Limb (tissue), 2 donors: ENCODE data around the gene BIK.

Experiments used
- DNase-seq, 2 donors: peaks; one replicate each; pipeline ENCODE4 v3.0.0-alpha.2; 2016; ENCODE audit errors: extremely low spot score in 2 of 2

BIK gene, protein sequence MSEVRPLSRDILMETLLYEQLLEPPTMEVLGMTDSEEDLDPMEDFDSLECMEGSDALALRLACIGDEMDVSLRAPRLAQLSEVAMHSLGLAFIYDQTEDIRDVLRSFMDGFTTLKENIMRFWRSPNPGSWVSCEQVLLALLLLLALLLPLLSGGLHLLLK

DNA sequence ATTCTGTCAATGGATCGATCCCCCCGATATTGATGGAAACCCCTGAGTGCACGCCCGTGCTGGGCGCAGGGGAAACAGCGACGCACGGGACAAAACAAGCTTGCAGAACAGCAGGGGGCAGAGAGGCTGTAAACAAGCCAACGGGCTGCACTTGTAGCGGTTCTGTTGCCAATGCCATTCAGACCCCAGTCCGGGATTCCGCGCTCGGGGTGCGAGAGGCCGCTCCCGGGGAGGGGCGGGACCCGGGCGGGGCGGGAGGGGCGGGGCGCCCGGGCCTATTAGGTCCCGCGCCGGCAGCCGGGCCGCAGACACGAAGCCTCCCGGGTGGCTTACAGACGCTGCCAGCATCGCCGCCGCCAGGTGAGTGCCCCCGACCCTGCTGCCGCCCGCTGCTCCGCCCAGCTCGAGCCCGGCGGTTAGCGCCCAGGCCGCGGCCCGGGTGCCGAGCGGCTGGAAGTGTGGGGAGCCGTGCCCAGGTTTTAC, at the start of gene BIK:
Gene BIK, plus strand, starts transcription at position 307 of the 483 bp plus-strand sequence. CDS start 13,273 bp downstream, outside the sequence.
- DNase-seq, result peak; percentile 24 to 69

GRCh38 chr22:43066134-43066533, 44.4 kb upstream of the BIK start:
- DNase-seq, result no peak

DNA sequence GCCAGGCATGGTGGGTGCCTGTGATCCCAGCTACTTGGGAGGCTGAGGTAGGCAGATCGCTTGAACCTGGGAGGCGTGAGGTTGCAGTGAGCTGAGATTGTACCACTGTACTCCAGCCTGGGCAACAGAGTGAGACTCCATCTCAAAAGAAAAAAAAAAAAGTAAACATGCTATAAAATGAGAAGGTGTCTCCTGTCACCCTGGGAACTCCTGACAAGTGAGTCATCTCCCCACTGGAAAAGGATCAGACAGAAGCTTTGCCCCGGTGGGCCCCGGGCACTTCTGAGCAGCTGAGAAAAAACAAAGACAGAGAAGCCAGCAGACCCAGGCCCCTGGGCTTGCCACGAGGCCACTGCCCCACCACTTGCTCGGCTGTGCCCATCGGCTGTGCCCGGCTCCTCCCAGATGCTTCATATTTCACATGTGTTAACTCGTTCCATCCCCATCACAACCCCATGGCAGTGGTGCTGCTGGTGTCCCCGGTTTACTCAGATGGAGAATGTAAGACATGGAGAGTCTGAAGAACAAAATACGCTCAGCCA, 43.6 kb upstream of the BIK start:
- DNase-seq, result no peak

- DNase-seq, result no peak
These were observed 33.3 kb upstream of the BIK start for GRCh38 chr22:43077121-43077877.

GRCh38 chr22:43078522-43078921, 32.0 kb upstream of the BIK start:
- DNase-seq, result no peak

- DNase-seq, result no peak
These were observed 30.8 kb upstream of the BIK start for GRCh38 chr22:43079742-43080141.

DNA sequence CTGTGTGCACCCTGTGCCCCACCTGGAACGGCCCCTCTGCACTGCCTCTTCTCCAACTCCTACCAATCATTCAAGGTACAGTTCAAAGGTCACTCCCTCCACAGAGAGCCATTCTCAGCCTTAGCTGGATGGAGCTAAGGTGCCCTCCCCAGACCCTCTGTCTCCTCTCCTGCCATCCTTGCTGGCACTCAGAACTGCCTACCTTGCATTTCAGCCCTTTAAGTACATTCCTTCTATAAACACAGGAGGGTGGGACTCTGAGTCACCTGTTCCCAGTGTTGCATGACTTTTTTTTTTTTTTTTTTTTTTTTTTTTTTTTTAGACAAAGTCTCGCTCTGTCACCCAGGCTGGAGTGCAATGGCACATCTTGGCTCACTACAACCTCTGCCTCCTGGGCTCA, 29.9 kb upstream of the BIK start:
- DNase-seq, result no peak

DNA sequence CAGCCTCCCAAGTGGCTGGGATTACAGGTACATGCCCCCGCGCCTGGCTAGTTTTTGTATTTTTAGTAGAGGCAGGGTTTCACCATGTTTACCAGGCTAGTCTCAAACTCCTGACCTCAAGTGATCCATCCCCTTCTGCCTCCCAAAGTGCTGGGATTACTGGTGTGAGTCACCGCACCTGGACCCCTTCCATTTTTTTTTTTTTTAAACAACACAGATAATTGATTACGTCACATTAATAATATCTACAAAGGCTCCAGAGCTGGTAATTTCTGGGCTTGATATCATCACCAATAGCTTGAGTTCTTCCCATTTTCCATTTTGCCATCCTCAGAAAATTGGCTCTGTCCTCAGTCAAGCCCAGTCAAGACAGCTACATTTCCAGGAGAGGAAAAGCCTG, 28.6 kb upstream of the BIK start:
- no peak for DNase-seq

DNA sequence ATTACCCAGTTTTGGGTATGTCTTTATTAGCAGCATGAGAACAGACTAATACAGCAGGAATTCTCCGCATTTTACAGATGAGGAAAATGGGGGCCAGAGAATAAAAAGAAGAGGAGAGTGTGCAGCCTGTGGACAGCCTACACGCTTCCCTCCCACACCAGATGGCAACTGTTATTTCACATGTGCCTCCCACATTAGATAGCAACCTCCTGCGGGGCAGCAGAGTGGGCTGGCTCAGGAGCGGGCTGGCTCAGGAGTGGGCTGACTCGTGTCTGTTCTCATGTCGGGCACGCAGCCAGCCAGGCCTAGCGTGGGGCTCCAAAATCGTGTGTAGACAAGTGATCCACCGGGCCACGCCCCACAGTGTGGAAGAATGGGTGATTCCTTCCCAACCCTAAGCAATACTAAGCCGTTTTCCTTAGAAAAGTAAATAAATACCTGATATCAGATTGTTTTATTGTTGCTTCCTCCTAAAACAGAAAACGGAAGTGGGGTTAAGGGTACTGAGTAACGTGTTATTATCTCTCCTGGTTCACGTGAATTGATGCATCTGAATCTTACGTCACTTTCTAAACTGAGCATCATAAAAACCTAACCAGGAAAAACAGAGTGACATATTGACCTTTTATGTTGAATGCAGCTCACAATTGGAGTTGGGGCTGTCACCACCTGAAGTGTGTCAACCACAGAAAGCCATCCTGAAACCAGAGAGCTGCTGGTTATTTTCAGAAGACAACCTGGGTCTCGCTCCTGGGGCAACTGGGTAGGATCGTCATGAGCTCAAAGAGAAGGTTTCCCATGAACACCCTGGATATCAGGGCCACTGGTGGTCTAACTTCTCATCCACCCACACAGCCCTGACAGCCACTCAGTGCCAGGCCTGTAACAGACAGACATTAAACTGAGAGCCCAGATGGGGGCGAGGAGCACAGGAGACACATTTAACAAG, 24.6 kb upstream of the BIK start:
- DNase-seq, result no peak

DNA sequence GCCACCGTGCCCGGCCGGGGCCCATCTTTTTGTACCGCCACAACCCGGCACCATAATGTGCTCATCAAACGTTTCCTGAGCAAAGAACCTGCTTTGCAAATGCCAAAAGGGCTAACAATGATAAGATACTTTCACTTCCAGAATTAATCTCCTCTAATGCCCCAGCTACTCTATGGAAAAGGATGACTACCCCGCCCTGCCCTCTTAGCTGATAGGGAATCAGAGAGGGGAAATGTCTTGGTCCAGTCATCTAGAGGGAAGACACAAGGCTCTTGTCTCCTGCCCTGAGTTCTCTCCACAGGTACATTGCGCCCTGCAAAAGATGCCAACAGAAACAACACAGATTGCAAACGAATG, 21.9 kb upstream of the BIK start:
- DNase-seq, result no peak

DNA sequence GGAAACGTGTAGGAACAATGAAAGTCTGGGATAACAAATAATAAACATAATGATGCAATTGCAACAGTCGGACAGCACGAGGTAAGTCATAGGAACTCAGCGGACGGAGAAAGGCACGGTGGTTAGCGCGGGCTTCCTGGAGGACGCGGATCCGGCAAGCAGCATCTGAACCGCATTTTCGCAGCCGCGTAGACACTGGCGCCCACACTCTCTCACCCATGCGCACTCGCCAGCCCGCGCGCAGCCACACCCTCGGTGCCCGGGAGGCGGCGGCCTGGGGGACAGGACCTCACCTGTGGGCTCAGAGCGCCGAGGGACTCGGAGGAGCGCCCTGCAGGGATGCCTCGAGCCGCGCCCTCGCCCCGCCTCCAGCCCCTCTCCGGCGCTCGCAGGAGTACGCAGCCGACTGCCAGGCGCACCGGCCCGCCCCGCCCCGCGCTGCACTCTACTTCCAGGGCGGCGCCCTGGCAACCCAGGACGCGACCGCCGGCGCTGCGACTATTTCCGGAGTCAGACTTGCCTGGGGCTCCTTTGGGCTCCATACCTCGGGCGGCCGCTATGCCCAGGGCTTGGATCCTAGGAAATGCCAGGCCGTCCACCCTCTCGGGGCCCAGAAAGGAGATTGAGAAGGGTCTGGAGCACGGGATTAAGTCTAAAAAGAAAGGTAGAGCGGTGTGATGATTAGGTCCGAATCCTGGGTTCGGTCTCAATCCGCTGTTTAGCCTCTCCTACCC, 21.4 kb upstream of the BIK start, which contains the start of gene TTLL1:
Gene TTLL1, minus strand, starts transcription at position 408 of the 734 bp plus-strand sequence. CDS start 13,805 bp downstream, outside the sequence.
- peak; percentile 90 to 92 for DNase-seq

DNA sequence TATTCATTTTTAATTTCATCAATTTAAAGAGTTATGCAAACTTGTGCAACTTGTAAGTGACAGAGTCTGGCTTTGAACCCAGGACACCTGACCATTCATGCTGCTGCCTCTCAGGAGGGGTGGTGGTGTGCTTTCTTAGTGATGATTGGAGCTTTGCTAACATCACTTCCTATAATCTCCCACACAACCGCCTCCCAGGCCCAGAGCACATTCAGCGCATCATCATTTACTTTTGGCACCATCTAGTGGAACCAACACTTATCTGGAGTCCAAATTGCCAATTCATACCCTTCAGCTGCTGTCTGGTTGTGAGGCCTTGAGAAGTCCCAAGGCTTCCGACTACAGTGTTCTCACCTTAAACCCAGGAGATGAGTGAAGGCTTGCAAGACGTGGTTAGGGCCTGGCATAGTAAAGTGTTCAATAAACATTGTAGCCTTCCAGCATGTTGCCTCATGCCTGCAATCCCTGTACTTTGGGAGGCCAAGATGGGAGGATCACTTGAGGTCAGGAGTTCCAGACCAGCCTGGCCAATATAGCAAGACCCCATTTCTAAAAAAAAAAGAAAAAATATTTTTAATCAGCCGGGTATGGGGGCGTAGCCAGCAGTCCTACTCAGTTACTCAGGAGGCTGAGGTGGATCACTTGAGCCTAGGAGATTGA, 20.3 kb upstream of the BIK start:
- DNase-seq, result peak; percentile 61 to 82

- DNase-seq, result no peak
These were observed 18.5 kb upstream of the BIK start for GRCh38 chr22:43092085-43092484.

DNA sequence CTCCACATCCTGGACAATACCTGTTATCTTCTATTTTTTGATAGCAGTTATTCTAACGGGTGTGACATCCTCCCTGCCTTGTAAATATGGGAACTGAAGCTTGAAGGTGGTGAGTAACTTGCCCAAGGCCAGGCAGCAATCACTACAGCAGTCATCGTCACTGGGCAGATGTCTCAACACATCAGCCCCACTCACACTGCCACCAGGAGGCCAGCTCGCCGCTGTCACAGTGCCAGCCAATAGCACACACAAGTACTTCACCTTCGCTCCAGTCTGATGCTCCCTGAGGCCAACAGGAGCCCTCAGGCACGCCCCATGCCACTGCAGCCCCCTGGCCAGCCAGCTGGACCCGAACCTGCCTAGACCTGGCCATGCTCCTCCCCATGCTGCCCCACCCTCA, 16.5 kb upstream of the BIK start:
- no peak for DNase-seq

DNA sequence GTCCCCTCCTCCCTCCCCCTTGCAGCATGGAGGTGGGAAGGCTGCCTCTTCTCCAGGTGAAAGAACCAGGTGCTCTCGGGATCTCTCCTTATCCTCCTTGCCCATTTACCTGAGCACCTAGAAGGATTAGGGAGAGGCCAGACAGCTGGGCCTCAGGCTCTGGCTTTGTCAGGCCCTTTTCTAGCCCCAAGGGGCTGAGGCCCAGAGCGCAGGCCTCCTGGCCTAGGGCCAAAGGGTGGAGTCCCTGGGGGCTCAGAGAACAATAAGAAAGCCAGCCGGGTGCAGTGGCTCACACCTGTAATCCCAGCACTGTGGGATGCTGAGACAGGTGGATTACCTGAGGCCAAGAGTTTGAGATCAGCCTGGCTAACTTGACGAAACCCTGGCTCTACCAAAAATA, 16.0 kb upstream of the BIK start:
- no peak for DNase-seq

GRCh38 chr22:43096420-43096819, 14.1 kb upstream of the BIK start:
- no peak for DNase-seq

- no peak for DNase-seq
These were observed 12.2 kb upstream of the BIK start for GRCh38 chr22:43098356-43098755.

- DNase-seq, result no peak
These were observed 11.5 kb upstream of the BIK start for GRCh38 chr22:43099095-43099494.

- no peak for DNase-seq
These were observed 10.3 kb upstream of the BIK start for GRCh38 chr22:43100225-43100624.

DNA sequence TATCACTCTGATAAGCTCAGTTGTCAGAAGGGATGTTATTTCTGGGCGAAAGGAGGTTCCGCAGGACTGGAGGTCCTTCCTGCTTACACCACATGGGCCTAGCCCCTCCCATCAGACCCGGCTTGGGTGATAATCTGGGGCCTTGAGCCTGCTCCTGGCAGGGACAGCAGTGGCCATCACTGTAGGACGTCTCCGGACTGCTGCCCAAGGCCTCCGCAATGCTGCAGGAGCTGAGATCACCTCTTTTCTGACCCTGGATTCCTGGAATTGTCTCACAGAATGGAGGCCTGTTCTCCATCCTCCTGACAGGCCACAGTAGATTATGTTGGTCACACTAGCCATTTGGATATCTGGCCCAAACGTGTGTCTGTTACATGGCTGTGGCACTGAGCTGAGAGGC, 9.2 kb upstream of the BIK start:
- DNase-seq, result no peak
